Karpas-422 (cell line): ENCODE data around the gene MAP3K3. TPM values are rescaled to one million over a fixed set of nuclear protein-coding genes. Genes with fewer than 3 reads are reported as not detected.

ENCODE experiments used
- DNase-seq: peaks from one replicate; pipeline ENCODE4 v3.0.0-alpha.2; 2015
- H2AFZ ChIP-seq: fragments of 200-600 bp; sonication (generic); 2 replicates; pipeline ENCODE4 v1.6.1; 2014; ENCODE audit warnings: antibody characterized with exemption, low read length, mixed read lengths
- H3K27ac ChIP-seq: fragments of 200-600 bp; sonication (generic); 2 replicates; pipeline ENCODE4 v1.5.1; 2014; ENCODE audit warnings: mild to moderate bottlenecking, low read length, moderate library complexity
- H3K27me3 ChIP-seq: fragments of 200-600 bp; sonication (generic); 2 replicates; pipeline ENCODE4 v1.6.1; 2014; ENCODE audit warnings: low read length, mixed read lengths
- H3K36me3 ChIP-seq: fragments of 200-600 bp; sonication (generic); 2 replicates; pipeline ENCODE4 v1.6.1; 2014; ENCODE audit warnings: low read length, mixed read lengths; ENCODE audit not compliant: insufficient read depth
- H3K4me1 ChIP-seq: fragments of 200-600 bp; sonication (generic); 2 replicates; pipeline ENCODE4 v1.6.1; 2014; ENCODE audit warnings: mild to moderate bottlenecking, low read length, mixed read lengths
- H3K4me2 ChIP-seq: fragments of 200-600 bp; sonication (generic); 2 replicates; pipeline ENCODE4 v1.6.1; 2014; ENCODE audit warnings: low read length, low read depth, mild to moderate bottlenecking; ENCODE audit not compliant: poor library complexity, severe bottlenecking
- H3K4me3 ChIP-seq: fragments of 200-600 bp; sonication (generic); 2 replicates; pipeline ENCODE4 v1.5.1; 2014; ENCODE audit warnings: mild to moderate bottlenecking, antibody characterized with exemption, low read length, mixed read lengths
- H3K79me2 ChIP-seq: fragments of 200-600 bp; sonication (generic); 2 replicates; pipeline ENCODE4 v1.6.1; 2014; ENCODE audit warnings: mild to moderate bottlenecking, low read length, mixed read lengths
- H3K9ac ChIP-seq: fragments of 200-600 bp; sonication (generic); 2 replicates; pipeline ENCODE4 v1.6.0; 2014; ENCODE audit warnings: low read length
- H3K9me2 ChIP-seq: fragments of 200-600 bp; sonication (generic), shearing (Covaris generic); replicated peaks from 2 replicates; pipeline ENCODE4 v1.6.0; 2014; ENCODE audit warnings: mild to moderate bottlenecking, low read length, moderate library complexity; ENCODE audit not compliant: insufficient read depth
- H3K9me3 ChIP-seq: fragments of 300-700, 200-600 bp; sonication (generic); 2 replicates; pipeline ENCODE4 v1.6.1; 2014; ENCODE audit warnings: low read length, mixed read lengths
- H4K20me1 ChIP-seq: fragments of 200-600 bp; sonication (generic); 2 replicates; pipeline ENCODE4 v1.6.1; 2014; ENCODE audit warnings: mild to moderate bottlenecking, antibody characterized with exemption, low read length, low read depth; ENCODE audit not compliant: insufficient read depth
- total RNA-seq: library from RNA; depleted of rRNA; stranded (reverse); fragments of >200 nt; shearing (Covaris generic); gene quantifications from 2 replicates; pipeline ENCODE4 v1.2.3, GENCODE V29; 2014; ENCODE audit warnings: low replicate concordance

The MAP3K3 gene
- total RNA-seq, 1 experiment from 2014 or later: 17.8 TPM

DNA sequence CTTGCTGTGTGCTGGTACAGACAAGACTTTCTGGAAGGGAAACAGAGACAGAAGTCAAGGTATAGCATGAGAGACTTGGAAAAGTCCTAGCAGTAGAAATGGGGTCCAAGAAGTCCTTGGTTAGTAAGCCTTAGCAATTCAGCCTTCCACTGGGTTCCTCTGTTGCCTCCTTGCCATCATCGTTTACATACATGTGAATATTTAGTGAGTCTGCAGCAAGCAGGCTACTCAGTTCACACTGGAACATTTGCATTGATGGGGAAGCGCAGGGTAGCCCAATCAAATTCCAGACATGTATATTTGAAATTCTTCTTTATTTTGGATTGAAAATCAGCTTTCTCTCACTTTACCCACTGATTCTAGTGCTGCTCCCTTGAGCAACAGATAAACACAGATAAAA, 50.6 kb downstream of the MAP3K3 start:
- Histone ChIP-seq H3K79me2 (0 out of 2 replicates have a peak, but pooled peaks cover under 1% of the 10 kb centered on the region), H3K4me2 (no peak overlapping the region), H3K4me1 (peaks cover 11% of the 10 kb centered on the region), H4K20me1 (no peaks in the 10 kb centered on the region), H3K27ac (no peak overlapping the region), H3K27me3 (no peaks in the 10 kb centered on the region), H3K4me3 (no peak overlapping the region), H3K9me2 (no peaks in the 10 kb centered on the region), H3K9me3 (no peaks in the 10 kb centered on the region), H3K9ac (no peak overlapping the region), H2AFZ (no peak overlapping the region), H3K36me3 (peaks cover 6% of the 10 kb centered on the region; the same call in 1 of the 2 replicates)
- DNase-seq: no peak

DNA sequence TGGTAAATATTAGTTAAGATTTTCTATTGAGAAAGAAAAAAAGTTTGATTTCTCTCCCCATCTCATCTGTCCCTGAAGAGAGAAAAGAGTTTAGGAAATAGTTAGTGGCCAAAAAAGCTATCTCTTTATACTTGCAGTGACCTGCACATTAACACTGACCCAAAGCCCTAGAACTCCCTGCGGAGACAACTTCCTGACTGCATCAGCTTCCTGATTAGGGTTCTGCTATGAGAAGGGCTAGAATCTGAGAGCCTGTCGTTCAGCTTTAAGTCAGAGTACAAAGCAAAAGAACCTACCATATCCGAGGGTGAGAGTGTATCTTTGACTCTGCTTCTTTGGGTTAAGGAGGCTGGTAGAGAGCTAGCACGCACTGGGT, 53.0 kb downstream of the MAP3K3 start:
- Histone ChIP-seq H3K9ac (no peak overlapping the region), H3K9me2 (no peaks in the 10 kb centered on the region), H3K4me2 (no peak overlapping the region), H4K20me1 (no peaks in the 10 kb centered on the region), H2AFZ (no peak overlapping the region), H3K79me2 (no peaks in the 10 kb centered on the region), H3K4me3 (no peak overlapping the region), H3K9me3 (no peaks in the 10 kb centered on the region), H3K36me3 (no peaks in the 10 kb centered on the region), H3K4me1 (peaks cover 9% of the 10 kb centered on the region), H3K27ac (no peak overlapping the region), H3K27me3 (no peaks in the 10 kb centered on the region)
- no peak for DNase-seq

DNA sequence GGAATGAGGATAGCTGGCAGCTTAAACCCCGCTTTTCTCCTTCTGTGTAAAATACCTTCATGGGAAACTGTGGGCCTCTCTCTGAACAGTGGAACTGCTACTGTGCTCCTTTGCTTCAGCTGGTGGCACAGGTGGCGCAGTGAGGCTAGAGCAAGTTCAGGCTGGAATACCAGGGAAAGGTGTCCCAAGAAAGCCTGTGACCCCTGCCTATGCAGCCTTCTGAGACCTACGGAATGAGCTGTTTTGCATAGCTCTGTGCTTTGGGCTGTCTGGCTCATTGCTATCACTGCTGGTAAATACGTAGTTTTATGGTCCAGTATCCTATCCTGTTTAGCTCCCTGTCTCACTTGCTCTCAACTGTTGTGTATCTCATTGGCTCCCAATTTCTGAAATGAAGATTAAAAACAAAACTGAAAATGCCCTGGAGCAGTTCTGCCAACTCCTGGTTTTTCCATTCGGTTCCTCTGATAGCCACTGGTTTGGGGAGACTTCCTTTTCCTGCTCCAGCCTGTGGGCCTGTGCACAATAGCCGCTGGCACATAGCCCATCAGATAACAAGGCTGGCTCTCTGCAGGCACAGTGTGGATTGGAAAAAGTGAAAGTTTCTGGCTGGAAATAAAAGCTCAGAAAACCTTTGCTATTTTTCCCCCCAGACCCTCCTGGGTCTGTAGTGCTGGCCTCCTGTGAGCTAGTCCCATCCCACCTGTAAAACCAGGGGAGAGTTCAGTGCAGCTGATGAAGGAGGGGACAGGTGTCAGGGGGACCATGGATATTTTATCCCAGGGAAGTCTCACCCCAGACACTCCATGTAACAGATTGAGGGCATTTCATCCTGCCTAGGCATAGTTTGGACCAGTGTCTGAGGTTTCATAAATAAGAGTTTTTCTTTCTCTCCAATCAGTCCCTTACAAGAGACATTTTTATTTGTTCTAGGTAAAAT, 53.7 kb downstream of the MAP3K3 start:
- Histone ChIP-seq H3K9me2 (no peaks in the 10 kb centered on the region), H3K9me3 (no peaks in the 10 kb centered on the region), H3K4me1 (peaks cover 9% of the 10 kb centered on the region), H3K9ac (no peak overlapping the region), H3K27ac (no peak overlapping the region), H4K20me1 (no peaks in the 10 kb centered on the region), H3K79me2 (no peaks in the 10 kb centered on the region), H3K27me3 (no peaks in the 10 kb centered on the region), H3K36me3 (no peaks in the 10 kb centered on the region), H2AFZ (no peak overlapping the region), H3K4me2 (no peak overlapping the region), H3K4me3 (no peak overlapping the region)
- DNase-seq: no peak

DNA sequence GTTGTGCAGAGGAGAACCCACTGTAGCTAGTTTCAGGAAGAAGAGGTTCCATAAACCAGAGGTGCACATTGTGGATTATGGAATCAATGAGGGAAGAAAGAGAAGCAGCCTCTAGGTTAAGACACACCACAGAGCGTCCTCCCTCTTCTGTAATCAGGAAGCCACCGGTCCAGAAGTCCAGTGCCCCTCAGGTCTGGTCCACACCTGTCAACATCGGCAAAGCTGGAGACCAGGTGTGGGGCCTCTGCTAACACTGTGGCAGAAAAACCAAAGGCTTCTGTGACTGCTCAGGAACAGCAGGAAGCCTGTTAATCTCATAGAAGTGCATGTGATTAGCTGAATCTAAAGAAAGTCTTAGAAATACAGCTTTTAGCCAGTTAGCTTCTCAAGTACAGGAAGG, 54.4 kb downstream of the MAP3K3 start:
- no peak overlapping the region for H3K4me2 ChIP-seq
- H4K20me1 ChIP-seq: no peaks in the 10 kb centered on the region
- no peak overlapping the region for H2AFZ ChIP-seq
- H3K9me3 ChIP-seq: no peaks in the 10 kb centered on the region
- H3K27me3 ChIP-seq: no peaks in the 10 kb centered on the region
- no peaks in the 10 kb centered on the region for H3K79me2 ChIP-seq
- H3K27ac ChIP-seq: no peak overlapping the region
- H3K9ac ChIP-seq: no peak overlapping the region
- no peaks in the 10 kb centered on the region for H3K36me3 ChIP-seq
- H3K4me1 ChIP-seq: peaks cover 9% of the 10 kb centered on the region
- no peak overlapping the region for H3K4me3 ChIP-seq
- DNase-seq: no peak
- H3K9me2 ChIP-seq: no peaks in the 10 kb centered on the region

DNA sequence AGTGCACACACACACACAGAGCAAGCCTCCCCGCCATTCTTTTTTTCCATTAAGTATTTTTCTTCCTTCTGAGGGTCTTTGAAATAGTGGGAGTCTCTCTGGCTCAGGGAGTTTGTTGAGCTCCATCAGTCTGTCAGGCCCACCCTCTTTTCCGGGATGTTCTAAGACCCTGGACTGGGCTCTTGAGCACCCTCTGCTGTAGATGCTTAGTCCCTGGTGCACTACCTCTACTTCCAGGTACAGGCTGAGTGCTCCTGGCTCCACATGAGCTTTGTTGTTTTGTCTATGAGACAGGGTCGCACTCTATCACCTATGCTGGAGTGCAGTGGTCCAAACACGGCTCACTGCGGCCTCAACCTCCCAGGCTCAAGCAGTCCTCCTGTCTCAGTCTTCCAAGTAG, 57.0 kb downstream of the MAP3K3 start:
- H3K27ac ChIP-seq: no peak overlapping the region
- H3K4me2 ChIP-seq: no peak overlapping the region
- no peaks in the 10 kb centered on the region for H4K20me1 ChIP-seq
- no peaks in the 10 kb centered on the region for H3K9me3 ChIP-seq
- H3K9me2 ChIP-seq: no peaks in the 10 kb centered on the region
- H2AFZ ChIP-seq: no peak overlapping the region
- no peaks in the 10 kb centered on the region for H3K27me3 ChIP-seq
- no peaks in the 10 kb centered on the region for H3K79me2 ChIP-seq
- no peak overlapping the region for H3K4me3 ChIP-seq
- H3K4me1 ChIP-seq: peaks cover 17% of the 10 kb centered on the region
- no peak overlapping the region for H3K9ac ChIP-seq
- DNase-seq: no peak
- H3K36me3 ChIP-seq: peaks cover 17% of the 10 kb centered on the region

DNA sequence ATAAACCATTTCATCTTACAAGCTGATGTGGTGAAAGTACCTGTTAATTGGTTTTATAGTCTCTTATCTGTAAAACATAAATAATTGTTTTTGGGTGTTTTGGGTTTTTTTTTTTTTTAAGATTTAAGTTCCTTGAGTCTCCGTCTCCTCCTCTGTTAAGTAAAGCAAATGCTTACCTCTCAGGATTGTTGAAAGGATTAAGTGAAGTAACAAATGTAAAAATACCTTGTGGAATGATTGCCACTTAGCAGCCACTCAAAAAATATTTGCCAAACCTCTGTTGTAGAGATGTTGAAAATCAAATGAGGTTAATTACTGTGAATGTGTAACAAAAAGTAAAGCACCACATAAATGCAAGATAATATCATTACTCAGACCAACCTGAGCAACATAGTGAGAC, 58.5 kb downstream of the MAP3K3 start:
- Histone ChIP-seq H3K4me1 (peaks cover 11% of the 10 kb centered on the region), H3K9me2 (no peaks in the 10 kb centered on the region), H3K27ac (no peak overlapping the region), H3K79me2 (no peaks in the 10 kb centered on the region), H3K9ac (no peak overlapping the region), H2AFZ (no peak overlapping the region), H3K4me2 (no peak overlapping the region), H3K36me3 (peaks cover 17% of the 10 kb centered on the region), H3K4me3 (no peak overlapping the region), H3K9me3 (no peaks in the 10 kb centered on the region), H4K20me1 (no peaks in the 10 kb centered on the region), H3K27me3 (no peaks in the 10 kb centered on the region)
- no peak for DNase-seq

DNA sequence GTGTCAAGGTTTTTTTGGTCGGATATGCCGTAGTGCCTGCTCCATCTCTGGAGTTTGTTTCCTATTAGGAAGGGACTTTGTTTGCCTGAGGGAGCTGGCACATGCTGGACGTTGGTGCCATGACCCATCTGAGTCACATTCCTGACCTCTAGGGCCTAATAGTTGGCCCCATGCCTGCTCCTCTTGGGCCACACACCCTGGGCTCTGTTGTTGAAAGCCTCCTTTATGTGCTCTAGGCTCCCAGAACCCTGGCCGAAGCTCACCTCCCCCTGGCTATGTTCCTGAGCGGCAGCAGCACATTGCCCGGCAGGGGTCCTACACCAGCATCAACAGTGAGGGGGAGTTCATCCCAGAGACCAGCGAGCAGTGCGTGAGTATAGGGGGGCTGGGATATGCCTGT, 59.3 kb downstream of the MAP3K3 start:
- no peak overlapping the region for H3K4me2 ChIP-seq
- H3K9ac ChIP-seq: no peak overlapping the region
- H3K36me3 ChIP-seq: peaks cover 17% of the 10 kb centered on the region

DNA sequence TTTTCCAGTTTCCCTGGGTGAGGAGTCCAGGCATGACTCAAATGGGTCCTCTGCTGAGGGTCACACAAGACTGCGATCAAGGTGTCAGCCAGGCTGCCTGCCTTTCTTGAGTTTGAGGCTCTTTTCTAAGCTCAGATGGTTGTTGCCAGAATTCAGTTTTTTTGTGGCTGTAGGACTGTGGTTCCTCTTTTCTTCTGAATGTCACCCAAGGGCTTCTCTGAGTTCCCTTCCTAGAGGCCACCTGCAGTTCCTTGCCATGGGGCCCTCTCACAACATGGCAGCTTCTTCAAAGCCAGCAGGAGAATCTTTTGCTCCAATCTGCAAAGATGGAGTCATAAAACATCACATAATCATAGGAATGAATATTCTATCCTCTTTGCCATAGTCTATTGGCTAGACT, 60.2 kb downstream of the MAP3K3 start:
- no peak overlapping the region for H2AFZ ChIP-seq
- H3K36me3 ChIP-seq: peaks cover 17% of the 10 kb centered on the region
- H3K4me1 ChIP-seq: peaks cover 16% of the 10 kb centered on the region
- no peaks in the 10 kb centered on the region for H3K9me2 ChIP-seq
- no peaks in the 10 kb centered on the region for H3K79me2 ChIP-seq
- no peaks in the 10 kb centered on the region for H3K27me3 ChIP-seq
- no peak overlapping the region for H3K9ac ChIP-seq
- H4K20me1 ChIP-seq: no peaks in the 10 kb centered on the region
- no peak overlapping the region for H3K4me2 ChIP-seq
- DNase-seq: no peak
- H3K27ac ChIP-seq: 0 out of 2 replicates have a peak overlapping the region, but pooled peaks have one; percentile 24
- H3K9me3 ChIP-seq: no peaks in the 10 kb centered on the region
- no peak overlapping the region for H3K4me3 ChIP-seq

More for the DNA sequence above, 59.3 kb downstream of the MAP3K3 start:
- no peaks in the 10 kb centered on the region for H4K20me1 ChIP-seq
- DNase-seq: no peak
- H3K4me1 ChIP-seq: peaks cover 16% of the 10 kb centered on the region
- H3K9me2 ChIP-seq: no peaks in the 10 kb centered on the region
- H3K9me3 ChIP-seq: no peaks in the 10 kb centered on the region
- H3K27me3 ChIP-seq: no peaks in the 10 kb centered on the region
- no peak overlapping the region for H3K4me3 ChIP-seq
- no peak overlapping the region for H2AFZ ChIP-seq
- no peak overlapping the region for H3K27ac ChIP-seq
- H3K79me2 ChIP-seq: no peaks in the 10 kb centered on the region
